SU-DHL-6 (cell line): ENCODE data around the gene FAM199X.
"Not testable (repeated sequence)": the region's sequence is repeated elsewhere in the genome, so short reads cannot be mapped to it uniquely, and the experiment has no call there.

Source experiments
- H2AFZ ChIP-seq: fragments of 200-600 bp; sonication (generic); 2 replicates; pipeline ENCODE4 v1.6.1; 2014; ENCODE audit warnings: low read depth, mild to moderate bottlenecking, moderate library complexity, mixed read lengths, antibody characterized with exemption, low read length; ENCODE audit not compliant: severe bottlenecking
- H3F3A ChIP-seq: fragments of 200-600 bp; shearing (Covaris generic); 2 replicates; pipeline ENCODE4 v1.6.0; 2016; ENCODE audit warnings: antibody characterized with exemption, mild to moderate bottlenecking; ENCODE audit not compliant: insufficient read depth
- H3K27ac ChIP-seq: fragments of 200-600 bp; sonication (generic); 2 replicates; pipeline ENCODE4 v1.5.1; 2016; ENCODE audit warnings: low read depth, mild to moderate bottlenecking, low read length, moderate library complexity, mixed read lengths
- H3K27me3 ChIP-seq: fragments of 200-600 bp; sonication (generic), shearing (Covaris generic); 2 replicates; pipeline ENCODE4 v1.6.0; 2014; ENCODE audit warnings: mild to moderate bottlenecking, low read length
- H3K36me3 ChIP-seq: fragments of 200-600 bp; sonication (generic); 2 replicates; pipeline ENCODE4 v1.6.1; 2014; ENCODE audit warnings: mild to moderate bottlenecking, low read length, mixed read lengths
- H3K4me2 ChIP-seq: fragments of 300-600, 200-600 bp; shearing (Covaris generic), sonication (generic); 2 replicates; pipeline ENCODE4 v1.6.0; 2014; ENCODE audit warnings: low read length, low read depth, mild to moderate bottlenecking; ENCODE audit not compliant: poor library complexity, severe bottlenecking
- H3K4me3 ChIP-seq: fragments of 200-600 bp; sonication (generic); 2 replicates; pipeline ENCODE4 v1.5.1; 2014; ENCODE audit warnings: antibody characterized with exemption, low read length, mild to moderate bottlenecking, mixed read lengths; ENCODE audit not compliant: insufficient read depth, poor library complexity, severe bottlenecking
- H3K79me2 ChIP-seq: fragments of 200-600 bp; sonication (generic); 2 replicates; pipeline ENCODE4 v1.6.1; 2014; ENCODE audit warnings: mild to moderate bottlenecking, low read length, moderate library complexity; ENCODE audit not compliant: insufficient read depth
- H3K9ac ChIP-seq: fragments of 200-600 bp; sonication (generic); 2 replicates; pipeline ENCODE4 v1.7.0; 2014; ENCODE audit warnings: mild to moderate bottlenecking, low read length
- H3K9me2 ChIP-seq: fragments of 200-600 bp; sonication (generic); replicated peaks from 2 replicates; pipeline ENCODE4 v1.6.1; 2014; ENCODE audit warnings: low read length; ENCODE audit not compliant: insufficient read depth
- H3K9me3 ChIP-seq: fragments of 200-600 bp; sonication (generic); 2 replicates; pipeline ENCODE4 v1.6.1; 2014; ENCODE audit warnings: low read length, mixed read lengths; ENCODE audit not compliant: insufficient read depth
- H4K20me1 ChIP-seq: fragments of 200-600 bp; sonication (generic); 2 replicates; pipeline ENCODE4 v1.6.1; 2014; ENCODE audit warnings: low read depth, mild to moderate bottlenecking, antibody characterized with exemption, low read length, moderate library complexity, mixed read lengths
- EZH2phosphoT487 ChIP-seq: fragments of 200-600 bp; sonication (generic), shearing (Covaris generic); conservative IDR thresholded peaks from 2 replicates; pipeline ENCODE4 v1.6.1; 2018; ENCODE audit warnings: mild to moderate bottlenecking, antibody characterized with exemption, low read length, moderate library complexity, mixed read lengths
- TF ChIP-seq, protein P1 (sequence below): fragments of 200-600 bp; sonication (generic); IDR thresholded peaks from one replicate; pipeline ENCODE4 v1.5.1; 2017; ENCODE audit warnings: antibody characterized with exemption, mild to moderate bottlenecking, low read length, moderate library complexity; ENCODE audit not compliant: insufficient read depth, poor library complexity, severe bottlenecking

The FAM199X gene

DNA sequence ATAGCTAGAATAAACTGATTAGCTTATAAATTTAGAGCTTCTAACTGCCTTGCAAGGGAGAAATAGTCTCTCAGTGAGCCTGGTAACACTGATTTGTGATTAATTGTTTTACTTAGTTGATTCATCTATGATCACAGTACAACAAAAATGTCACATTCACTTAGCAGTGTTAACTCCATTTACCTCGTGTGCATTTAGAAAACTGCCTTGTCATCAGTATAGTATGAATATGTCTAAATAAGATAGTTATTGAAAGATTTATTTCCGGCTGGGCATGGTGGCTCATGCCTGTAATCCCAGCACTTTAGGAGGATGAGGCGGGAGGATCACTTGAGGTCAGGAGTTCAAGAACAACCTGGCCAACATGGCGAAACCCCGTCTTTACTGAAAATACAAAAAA is 39.3 kb downstream of the FAM199X start:
- Histone ChIP-seq H3K27ac (no peak overlapping the region), H4K20me1 (no peaks in the 10 kb centered on the region), H3K9ac (no peak overlapping the region), H2AFZ (no peak overlapping the region), H3K36me3 (no peaks in the 10 kb centered on the region), H3K4me2 (no peak overlapping the region), H3K27me3 (no peaks in the 10 kb centered on the region), H3K4me3 (no peak overlapping the region), H3K79me2 (no peaks in the 10 kb centered on the region), H3K9me2 (no peaks in the 10 kb centered on the region), H3F3A (no peaks in the 10 kb centered on the region), H3K9me3 (no peaks in the 10 kb centered on the region)
- TF ChIP-seq, protein P1, sequence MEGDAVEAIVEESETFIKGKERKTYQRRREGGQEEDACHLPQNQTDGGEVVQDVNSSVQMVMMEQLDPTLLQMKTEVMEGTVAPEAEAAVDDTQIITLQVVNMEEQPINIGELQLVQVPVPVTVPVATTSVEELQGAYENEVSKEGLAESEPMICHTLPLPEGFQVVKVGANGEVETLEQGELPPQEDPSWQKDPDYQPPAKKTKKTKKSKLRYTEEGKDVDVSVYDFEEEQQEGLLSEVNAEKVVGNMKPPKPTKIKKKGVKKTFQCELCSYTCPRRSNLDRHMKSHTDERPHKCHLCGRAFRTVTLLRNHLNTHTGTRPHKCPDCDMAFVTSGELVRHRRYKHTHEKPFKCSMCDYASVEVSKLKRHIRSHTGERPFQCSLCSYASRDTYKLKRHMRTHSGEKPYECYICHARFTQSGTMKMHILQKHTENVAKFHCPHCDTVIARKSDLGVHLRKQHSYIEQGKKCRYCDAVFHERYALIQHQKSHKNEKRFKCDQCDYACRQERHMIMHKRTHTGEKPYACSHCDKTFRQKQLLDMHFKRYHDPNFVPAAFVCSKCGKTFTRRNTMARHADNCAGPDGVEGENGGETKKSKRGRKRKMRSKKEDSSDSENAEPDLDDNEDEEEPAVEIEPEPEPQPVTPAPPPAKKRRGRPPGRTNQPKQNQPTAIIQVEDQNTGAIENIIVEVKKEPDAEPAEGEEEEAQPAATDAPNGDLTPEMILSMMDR, result no peak
- no peak for TF ChIP-seq EZH2phosphoT487

- no peaks in the 10 kb centered on the region for H3K9me3 ChIP-seq
- no peak overlapping the region for H2AFZ ChIP-seq
- H3K9me2 ChIP-seq, result no peaks in the 10 kb centered on the region
- H3K79me2 ChIP-seq, result no peaks in the 10 kb centered on the region
- no peak overlapping the region for H3K4me2 ChIP-seq
- no peaks in the 10 kb centered on the region for H3K27me3 ChIP-seq
- no peaks in the 10 kb centered on the region for H3K36me3 ChIP-seq
- no peak overlapping the region for H3K27ac ChIP-seq
- TF ChIP-seq, protein P1, result no peak
- TF ChIP-seq EZH2phosphoT487, result no peak
- H3K9ac ChIP-seq, result no peak overlapping the region
- H3K4me3 ChIP-seq, result no peak overlapping the region
- H4K20me1 ChIP-seq, result no peaks in the 10 kb centered on the region
- no peaks in the 10 kb centered on the region for H3F3A ChIP-seq
Measured at GRCh38 chrX:104211187-104211586, 44.9 kb downstream of the FAM199X start.

DNA sequence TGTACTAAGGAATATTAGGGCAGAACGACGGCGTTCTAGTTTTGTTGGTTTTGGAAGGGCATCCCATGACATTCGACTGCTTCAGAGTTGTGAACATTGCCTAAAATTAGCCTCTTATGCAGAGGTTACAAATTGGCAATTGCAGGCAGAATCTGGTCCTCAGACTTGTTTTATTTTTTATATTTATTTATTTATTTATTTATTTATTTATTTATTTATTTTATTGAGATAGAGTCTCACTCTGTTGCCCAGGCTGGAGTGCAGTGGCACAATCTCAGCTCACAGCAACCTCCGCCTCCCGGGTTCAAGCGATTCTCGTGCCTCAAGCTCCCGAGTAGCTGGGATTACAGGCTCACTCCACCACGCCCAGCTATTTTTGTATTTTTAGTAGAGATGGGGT is 63.8 kb downstream of the FAM199X start:
- not testable (repeated sequence) for H3K27me3 ChIP-seq, H3K9me2 ChIP-seq, H2AFZ ChIP-seq, H4K20me1 ChIP-seq, H3F3A ChIP-seq, H3K79me2 ChIP-seq, H3K27ac ChIP-seq, H3K4me3 ChIP-seq, H3K4me2 ChIP-seq, H3K36me3 ChIP-seq, H3K9ac ChIP-seq, H3K9me3 ChIP-seq
